Gastroesophageal sphincter (tissue), 4 donors: Measurements from ENCODE around the gene F2. TPM values are rescaled to one million over a fixed set of nuclear protein-coding genes. Genes with fewer than 3 reads are reported as not detected.

ENCODE experiments used
- ATAC-seq: fragments of 150-250 bp; one replicate; pipeline ENCODE4 v1.9.1; 2016; ENCODE audit warnings: mild to moderate bottlenecking, moderate library complexity
- H3K27ac ChIP-seq, 4 donors: fragments of 200-600 bp; sonication (generic) in 3 of 4; 1 replicate in 3 of 4; 2 replicates in 1 of 4; pipeline ENCODE4 v1.5.1; 2016 to 2019
- H3K27me3 ChIP-seq: fragments of 200-600 bp; sonication (generic); one replicate; pipeline ENCODE4 v1.5.1; 2019
- H3K36me3 ChIP-seq, 2 donors: fragments of 200-600 bp; sonication (generic); one replicate each; pipeline ENCODE4 v1.5.1; 2019; ENCODE audit warnings: control low read depth in 1 of 2
- H3K4me1 ChIP-seq, 3 donors: fragments of 200-600 bp; sonication (generic); 1 replicate in 2 of 3; 2 replicates in 1 of 3; pipeline ENCODE4 v1.5.1; 2016 to 2019; ENCODE audit warnings: control low read depth in 2 of 3
- H3K4me3 ChIP-seq, 2 donors: fragments of 200-600 bp; sonication (generic); one replicate each; pipeline ENCODE4 v1.5.1; 2019; ENCODE audit warnings: mild to moderate bottlenecking in 1 of 2, moderate library complexity in 1 of 2
- H3K9me3 ChIP-seq, 3 donors: fragments of 200-600 bp; sonication (generic); one replicate each; pipeline ENCODE4 v1.5.1; 2017 to 2019; ENCODE audit warnings: control low read depth in 2 of 3
- EP300 ChIP-seq: sonication (generic); formaldehyde crosslinking; IDR thresholded peaks from one replicate; pipeline ENCODE4 v1.6.1; 2017; ENCODE audit warnings: antibody characterized with exemption, mild to moderate bottlenecking
- POLR2A ChIP-seq, 2 donors: fragments of 450-650 bp; IDR thresholded peaks; one replicate each; pipeline ENCODE4 v1.6.1; 2017; ENCODE audit warnings: antibody characterized with exemption in 2 of 2, mild to moderate bottlenecking in 2 of 2, moderate library complexity in 1 of 2
- POLR2AphosphoS5 ChIP-seq: sonication (generic); formaldehyde crosslinking; IDR thresholded peaks from one replicate; pipeline ENCODE4 v1.6.1; 2017; ENCODE audit warnings: antibody characterized with exemption
- WGBS, 2 donors: methylation state at CpG; one replicate each; pipeline ENCODE4 v1.1.5; 2018; ENCODE audit warnings: low coverage in 1 of 2; 5-methylcytosine and 5-hydroxymethylcytosine counted together
- total RNA-seq, 4 donors: library from RNA; depleted of rRNA; stranded (reverse); fragments of >200 nt; gene quantifications; one replicate each; pipeline ENCODE4 v1.1.0, GENCODE V29; 2016
- TF ChIP-seq, protein P1 (sequence below), 4 experiments: fragments of 200-600 bp in 2 of 4; fragments of 450-650 bp in 2 of 4; sonication (generic) in 1 of 4; IDR thresholded peaks; one replicate each; pipeline ENCODE4 v1.5.1; 2017 to 2019; ENCODE audit warnings: antibody characterized with exemption in 4 of 4, mild to moderate bottlenecking in 2 of 4, moderate library complexity in 2 of 4

F2 gene
- total RNA-seq, 4 donors from 2014 or later, result 0.62 to 3.6 TPM; not detected in 2

DNA sequence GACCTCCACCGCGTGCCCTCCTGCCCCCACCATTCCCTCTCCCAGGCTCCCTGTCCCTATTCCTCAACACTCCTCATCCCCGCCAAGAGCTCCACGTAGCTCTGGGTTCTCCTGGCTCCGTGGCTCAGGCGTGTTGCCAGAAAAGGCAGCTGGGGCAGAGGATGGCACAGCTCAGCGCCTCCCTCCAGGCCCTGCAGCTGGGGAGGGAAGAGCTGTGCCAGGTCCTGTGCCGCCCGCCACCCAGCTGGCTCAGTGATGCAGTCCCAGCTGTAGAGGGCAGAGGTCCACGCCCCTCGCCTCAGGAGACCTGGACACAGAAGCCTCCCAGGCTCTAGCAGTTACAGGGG, 22.8 kb upstream of the F2 start:
- Histone ChIP-seq H3K27ac (peak overlapping the region in 3 of 4 donors; percentile 18 to 53 (median 48)), H3K9me3 (no peaks in the 10 kb centered on the region), H3K36me3 (peaks cover 0 to 59% of the 10 kb centered on the region in 2 donors), H3K27me3 (no peaks in the 10 kb centered on the region), H3K4me1 (peaks cover 0 to 64% (median 42%) of the 10 kb centered on the region in 3 donors), H3K4me3 (no peak overlapping the region)
- WGBS, 2 donors, result 60% methylated on average over 1 of the region's 11 CpGs; no CpG with 5 or more reads in 1 of the 2 donors
- TF ChIP-seq, protein P1, sequence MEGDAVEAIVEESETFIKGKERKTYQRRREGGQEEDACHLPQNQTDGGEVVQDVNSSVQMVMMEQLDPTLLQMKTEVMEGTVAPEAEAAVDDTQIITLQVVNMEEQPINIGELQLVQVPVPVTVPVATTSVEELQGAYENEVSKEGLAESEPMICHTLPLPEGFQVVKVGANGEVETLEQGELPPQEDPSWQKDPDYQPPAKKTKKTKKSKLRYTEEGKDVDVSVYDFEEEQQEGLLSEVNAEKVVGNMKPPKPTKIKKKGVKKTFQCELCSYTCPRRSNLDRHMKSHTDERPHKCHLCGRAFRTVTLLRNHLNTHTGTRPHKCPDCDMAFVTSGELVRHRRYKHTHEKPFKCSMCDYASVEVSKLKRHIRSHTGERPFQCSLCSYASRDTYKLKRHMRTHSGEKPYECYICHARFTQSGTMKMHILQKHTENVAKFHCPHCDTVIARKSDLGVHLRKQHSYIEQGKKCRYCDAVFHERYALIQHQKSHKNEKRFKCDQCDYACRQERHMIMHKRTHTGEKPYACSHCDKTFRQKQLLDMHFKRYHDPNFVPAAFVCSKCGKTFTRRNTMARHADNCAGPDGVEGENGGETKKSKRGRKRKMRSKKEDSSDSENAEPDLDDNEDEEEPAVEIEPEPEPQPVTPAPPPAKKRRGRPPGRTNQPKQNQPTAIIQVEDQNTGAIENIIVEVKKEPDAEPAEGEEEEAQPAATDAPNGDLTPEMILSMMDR (IDR thresholded peaks at IDR 0.05), result no peak
- TF ChIP-seq POLR2A (IDR thresholded peaks at IDR 0.05), result no peak
- TF ChIP-seq POLR2AphosphoS5, result no peak
- no peak for TF ChIP-seq EP300
- ATAC-seq, result no peak

DNA sequence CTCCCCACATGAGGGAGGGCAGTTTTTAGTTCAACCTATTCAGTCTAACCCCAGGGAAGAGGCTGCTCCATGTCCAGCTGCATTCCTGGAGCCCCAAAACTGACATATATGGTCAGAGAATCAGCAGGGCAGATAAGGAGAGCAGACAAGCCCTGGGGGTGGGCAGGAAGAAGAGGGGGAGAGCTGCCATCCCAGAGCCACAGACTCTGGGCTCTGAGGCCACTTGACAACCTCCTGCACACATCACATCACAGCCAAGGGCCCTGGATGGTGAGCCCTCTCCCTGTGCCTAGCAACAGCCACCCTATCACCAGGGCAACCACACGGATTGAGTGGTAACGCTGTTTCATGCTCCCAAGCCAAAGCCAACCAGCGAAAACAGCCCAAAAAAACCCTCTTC, 21.7 kb upstream of the F2 start:
- 45 to 50% methylated on average over 2 to 3 of the region's 3 CpGs for WGBS, 2 donors
- ATAC-seq, result no peak
- peak overlapping the region in 1 of 2 donors; percentile 10 for H3K4me3 ChIP-seq
- H3K27ac ChIP-seq, result peak overlapping the region in 3 of 4 donors; percentile 53 to 59 (median 55)
- H3K9me3 ChIP-seq, result no peaks in the 10 kb centered on the region
- TF ChIP-seq POLR2AphosphoS5 (no peak), POLR2A (IDR thresholded peaks at IDR 0.05) (no peak)
- H3K4me1 ChIP-seq, result peaks cover 0 to 75% (median 52%) of the 10 kb centered on the region in 3 donors
- H3K36me3 ChIP-seq, result peaks cover 0 to 52% of the 10 kb centered on the region in 2 donors
- H3K27me3 ChIP-seq, result no peaks in the 10 kb centered on the region

DNA sequence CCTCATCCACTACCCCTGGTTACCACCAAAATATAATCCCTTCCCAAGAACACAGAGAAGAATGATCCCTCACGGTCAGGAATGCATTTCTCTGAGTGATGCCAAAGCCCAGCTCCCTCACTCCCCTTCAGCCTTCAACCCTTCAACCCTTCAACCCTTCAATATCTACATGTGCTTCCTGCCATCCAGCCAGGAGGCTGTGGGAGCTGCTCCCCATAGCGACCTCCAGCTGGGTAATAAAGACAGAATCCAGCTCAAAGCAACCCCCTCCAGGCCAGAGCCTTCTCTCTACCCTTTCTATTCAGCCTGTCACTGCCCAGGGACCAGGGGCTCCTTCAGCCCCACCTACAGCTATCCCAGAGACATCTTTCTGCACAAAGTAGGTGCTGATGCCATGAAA, 21.3 kb upstream of the F2 start:
- TF ChIP-seq EP300 (no peak), POLR2A (IDR thresholded peaks at IDR 0.05) (no peak), POLR2AphosphoS5 (no peak)
- TF ChIP-seq, protein P1 (IDR thresholded peaks at IDR 0.05), result no peak
- 0 to 20% methylated on average over 1 of the region's 2 CpGs for WGBS, 2 donors
- H3K4me3 ChIP-seq, result peak overlapping the region in 1 of 2 donors; percentile 13
- peaks cover 0 to 79% (median 53%) of the 10 kb centered on the region in 3 donors for H3K4me1 ChIP-seq
- peak overlapping the region in 3 of 4 donors; percentile 53 to 59 (median 55) for H3K27ac ChIP-seq
- H3K27me3 ChIP-seq, result no peaks in the 10 kb centered on the region
- H3K36me3 ChIP-seq, result peaks cover 0 to 52% of the 10 kb centered on the region in 2 donors
- no peak for ATAC-seq
- no peaks in the 10 kb centered on the region for H3K9me3 ChIP-seq

DNA sequence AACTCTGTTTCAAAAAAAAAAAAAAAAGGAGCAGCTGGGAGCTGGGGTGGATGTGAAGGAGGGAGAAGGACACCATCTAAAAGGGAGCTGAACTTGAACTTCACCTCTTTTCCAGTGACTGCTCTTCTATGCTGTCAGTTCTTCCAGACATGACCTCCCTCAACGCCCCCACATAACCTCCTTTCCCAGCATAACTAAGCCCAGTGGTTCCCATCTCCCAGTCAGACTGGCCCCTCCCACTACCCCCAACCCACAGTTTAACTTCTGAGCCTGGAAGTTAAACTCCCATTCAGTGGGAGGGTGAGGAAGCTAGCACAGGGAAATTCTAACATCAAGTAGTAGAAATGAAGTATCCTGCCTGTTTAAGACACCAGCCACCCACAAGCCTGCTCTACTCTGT, 20.4 kb upstream of the F2 start:
- peaks cover 0 to 52% of the 10 kb centered on the region in 2 donors for H3K36me3 ChIP-seq
- H3K27ac ChIP-seq, result peak overlapping the region in 2 of 4 donors; percentile 53 to 55
- H3K4me1 ChIP-seq, result peaks cover 0 to 86% (median 53%) of the 10 kb centered on the region in 3 donors
- WGBS, 2 donors, result 80 to 100% methylated on average over 1 of the region's 1 CpG
- TF ChIP-seq EP300 (no peak), POLR2AphosphoS5 (no peak), POLR2A (IDR thresholded peaks at IDR 0.05) (no peak)
- TF ChIP-seq, protein P1 (IDR thresholded peaks at IDR 0.05), result no peak
- H3K9me3 ChIP-seq, result no peaks in the 10 kb centered on the region
- peak overlapping the region in 1 of 2 donors; percentile 13 for H3K4me3 ChIP-seq
- ATAC-seq, result no peak
- H3K27me3 ChIP-seq, result no peaks in the 10 kb centered on the region

DNA sequence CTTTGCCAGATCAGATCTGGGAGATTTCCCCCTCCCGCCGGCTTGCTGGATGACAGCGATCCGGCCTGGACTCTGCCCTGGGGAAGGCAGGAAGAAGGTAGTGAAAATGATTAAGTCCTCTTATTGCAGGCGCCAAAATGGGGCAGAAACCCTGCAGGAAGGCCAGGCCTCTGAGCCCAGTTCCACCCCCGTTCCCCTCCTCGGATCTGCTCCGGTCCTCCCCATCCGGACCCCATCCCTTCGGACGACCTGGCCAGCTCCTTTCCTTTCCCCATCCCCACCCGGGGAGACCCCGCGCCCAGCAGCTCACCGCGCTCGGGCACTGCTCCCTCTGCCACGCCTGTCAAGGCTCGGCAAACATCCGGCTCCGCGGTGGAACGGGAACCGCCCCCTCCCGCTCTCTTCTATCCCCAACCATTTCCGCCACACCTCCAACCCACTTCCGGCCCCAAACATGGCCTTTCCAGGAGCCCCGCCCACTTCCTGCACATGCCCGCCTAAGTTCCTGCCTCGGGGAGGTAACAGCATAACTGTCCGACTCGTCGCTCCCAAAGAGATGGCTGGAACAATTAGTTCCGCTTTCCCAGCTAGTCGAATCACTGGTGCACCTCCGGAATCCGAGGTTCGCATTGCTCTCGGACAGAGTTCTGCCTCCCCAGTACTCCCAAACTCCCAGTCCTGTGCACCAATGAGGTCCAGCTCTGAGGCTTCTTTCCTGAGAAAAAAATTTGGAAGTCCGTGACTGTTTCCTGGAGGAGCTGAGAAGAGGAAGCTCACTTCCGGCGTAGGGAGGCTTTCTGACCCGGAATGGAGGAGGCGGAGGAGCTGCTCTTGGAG, 18.6 kb upstream of the F2 start, which contains the start of the genes ARHGAP1 and ZNF408:
ARHGAP1 (minus strand) TSS at position 379 of the 837 bp plus-strand sequence. CDS start 4,512 bp downstream, outside the sequence.
ZNF408 (plus strand) TSS at position 791 of the 837 bp plus-strand sequence; CDS start at position 808, 17 bp downstream.
- peaks cover 0 to 52% of the 10 kb centered on the region in 2 donors for H3K36me3 ChIP-seq

More for the DNA sequence above, 18.6 kb upstream of the F2 start, which contains the start of the genes ARHGAP1 and ZNF408:
- Histone ChIP-seq H3K9me3 (no peaks in the 10 kb centered on the region), H3K27ac (peak within 1 kb of the TSS; percentile 71 to 93 (median 88)), H3K27me3 (no peaks in the 10 kb centered on the region), H3K4me1 (peaks cover 0 to 68% (median 46%) of the 10 kb centered on the region in 3 donors), H3K4me3 (peak within 1 kb of the TSS; percentile 74 to 96)
- WGBS, 2 donors, result 0 to 1% methylated on average over 5 to 29 of the region's 44 CpGs
- TF ChIP-seq, protein P1 (IDR thresholded peaks at IDR 0.05), result peak in 1 of 4 experiments; percentile 7
- TF ChIP-seq EP300 (no peak), POLR2A (IDR thresholded peaks at IDR 0.05) (peak; percentile 69 to 74), POLR2AphosphoS5 (peak; percentile 85)
- ATAC-seq, result peak; percentile 98
